Breast epithelium (tissue), 4 donors: ENCODE measurements around the gene MICA. TPM values are rescaled to one million over a fixed set of nuclear protein-coding genes. Genes with fewer than 3 reads are reported as not detected.
"Not testable (repeated sequence)": the region's sequence is repeated elsewhere in the genome, so short reads cannot be mapped to it uniquely, and the experiment has no call there.

Source experiments
- DNase-seq, 2 donors: peaks; one replicate each; pipeline ENCODE4 v3.0.0-alpha.2; 2019; ENCODE audit warnings: low spot score in 2 of 2
- H3K27ac ChIP-seq, 2 donors: fragments of 200-600 bp; sonication (generic) in 1 of 2; one replicate each; pipeline ENCODE4 v1.5.1; 2016 to 2019; ENCODE audit warnings: mild to moderate bottlenecking in 1 of 2
- H3K27me3 ChIP-seq, 2 donors: fragments of 200-600 bp; sonication (generic) in 1 of 2; one replicate each; pipeline versions ENCODE4 v1.5.1 to v1.6.0; 2017 to 2019; ENCODE audit warnings: control low read depth in 1 of 2, mild to moderate bottlenecking in 1 of 2
- H3K36me3 ChIP-seq: fragments of 200-600 bp; one replicate; pipeline ENCODE4 v1.5.1; 2019
- H3K4me1 ChIP-seq, 2 donors: fragments of 200-600 bp; sonication (generic); one replicate each; pipeline ENCODE4 v1.5.1; 2016 to 2019; ENCODE audit warnings: control low read depth in 1 of 2
- H3K4me3 ChIP-seq, 3 donors: fragments of 200-600 bp; sonication (generic); 1 replicate in 2 of 3; 2 replicates in 1 of 3; pipeline ENCODE4 v1.5.1; 2016 to 2019; ENCODE audit warnings: mild to moderate bottlenecking in 3 of 3, moderate library complexity in 2 of 3
- H3K9me3 ChIP-seq, 2 donors: fragments of 200-600 bp; sonication (generic) in 1 of 2; one replicate each; pipeline ENCODE4 v1.5.1; 2016 to 2019; ENCODE audit warnings: control low read depth in 1 of 2
- POLR2A ChIP-seq: fragments of 450-650 bp; IDR thresholded peaks from one replicate; pipeline ENCODE4 v1.6.1; 2016; ENCODE audit warnings: antibody characterized with exemption, mild to moderate bottlenecking, moderate library complexity
- POLR2AphosphoS5 ChIP-seq, 3 donors: sonication (generic); formaldehyde crosslinking; IDR thresholded peaks; one replicate each; pipeline ENCODE4 v1.6.1; 2017; ENCODE audit warnings: antibody characterized with exemption in 3 of 3
- intact Hi-C: fragments of 100-400 bp; cut with DNase I; formaldehyde crosslinking; loops from one replicate; pipeline ENCODE4 v1.15.1; 2023; ENCODE audit warnings: low total_unique reads
- total RNA-seq, 3 donors: library from RNA; depleted of rRNA; stranded (reverse); fragments of >200 nt; gene quantifications; one replicate each; pipeline ENCODE4 v1.1.0, GENCODE V29; 2016
- TF ChIP-seq, protein P1 (sequence below), 3 donors: fragments of 450-650 bp; IDR thresholded peaks; one replicate each; pipeline ENCODE4 v1.5.1; 2016 to 2017; ENCODE audit warnings: antibody characterized with exemption in 3 of 3, mild to moderate bottlenecking in 3 of 3, moderate library complexity in 3 of 3

The MICA gene
- total RNA-seq, 3 donors from 2014 or later: 14.9 to 28.1 (median 23.6) TPM

DNA sequence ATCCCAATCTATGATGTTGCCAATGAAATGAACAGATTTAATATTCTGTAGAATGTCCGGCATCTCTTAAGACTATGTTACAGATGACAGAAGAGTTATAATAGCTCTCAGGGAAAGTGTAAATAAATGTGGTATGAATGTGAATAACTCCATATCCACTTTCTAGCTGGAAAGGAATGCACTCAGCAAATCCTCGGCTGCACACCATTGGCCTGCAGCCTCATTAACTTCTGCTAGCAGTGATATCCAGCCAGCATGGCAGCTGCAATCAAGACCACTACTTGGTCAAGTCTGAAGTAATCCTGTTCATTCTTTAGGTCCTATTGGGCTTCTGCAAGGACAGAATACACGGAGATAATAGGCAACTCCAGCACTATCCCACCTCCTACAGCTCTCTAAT, 17.3 kb upstream of the MICA start:
- no peak for DNase-seq
- intact Hi-C loops: no loop called here
- no peaks in the 10 kb centered on the region for H3K36me3 ChIP-seq
- H3K9me3 ChIP-seq: no peaks in the 10 kb centered on the region
- TF ChIP-seq, protein P1, sequence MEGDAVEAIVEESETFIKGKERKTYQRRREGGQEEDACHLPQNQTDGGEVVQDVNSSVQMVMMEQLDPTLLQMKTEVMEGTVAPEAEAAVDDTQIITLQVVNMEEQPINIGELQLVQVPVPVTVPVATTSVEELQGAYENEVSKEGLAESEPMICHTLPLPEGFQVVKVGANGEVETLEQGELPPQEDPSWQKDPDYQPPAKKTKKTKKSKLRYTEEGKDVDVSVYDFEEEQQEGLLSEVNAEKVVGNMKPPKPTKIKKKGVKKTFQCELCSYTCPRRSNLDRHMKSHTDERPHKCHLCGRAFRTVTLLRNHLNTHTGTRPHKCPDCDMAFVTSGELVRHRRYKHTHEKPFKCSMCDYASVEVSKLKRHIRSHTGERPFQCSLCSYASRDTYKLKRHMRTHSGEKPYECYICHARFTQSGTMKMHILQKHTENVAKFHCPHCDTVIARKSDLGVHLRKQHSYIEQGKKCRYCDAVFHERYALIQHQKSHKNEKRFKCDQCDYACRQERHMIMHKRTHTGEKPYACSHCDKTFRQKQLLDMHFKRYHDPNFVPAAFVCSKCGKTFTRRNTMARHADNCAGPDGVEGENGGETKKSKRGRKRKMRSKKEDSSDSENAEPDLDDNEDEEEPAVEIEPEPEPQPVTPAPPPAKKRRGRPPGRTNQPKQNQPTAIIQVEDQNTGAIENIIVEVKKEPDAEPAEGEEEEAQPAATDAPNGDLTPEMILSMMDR (IDR thresholded peaks at IDR 0.05): no peak
- no peak for TF ChIP-seq POLR2A
- no peak for TF ChIP-seq POLR2AphosphoS5 (IDR thresholded peaks at IDR 0.05)
- H3K27me3 ChIP-seq: no peaks in the 10 kb centered on the region
- no peaks in the 10 kb centered on the region for H3K4me1 ChIP-seq
- H3K27ac ChIP-seq: no peak overlapping the region
- no peak overlapping the region for H3K4me3 ChIP-seq

DNA sequence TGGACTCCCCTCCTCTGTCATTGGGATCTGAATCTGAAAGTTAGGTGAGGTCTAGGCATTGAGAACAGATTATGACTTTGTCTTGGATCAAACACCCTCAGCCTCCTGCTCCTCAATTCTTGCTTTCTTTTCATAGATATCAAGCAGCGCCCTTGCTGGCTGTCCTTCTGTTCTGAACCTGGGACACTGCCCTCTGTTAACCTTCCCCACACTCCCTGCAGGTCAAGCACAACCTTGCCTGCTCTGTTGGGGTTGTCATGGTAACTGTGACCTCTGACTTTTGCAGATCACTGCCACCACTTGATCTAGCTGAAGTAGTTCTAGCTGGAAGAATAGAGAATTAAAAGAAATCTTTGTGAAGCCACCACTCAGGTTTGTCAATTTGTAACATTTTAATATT, 16.4 kb upstream of the MICA start:
- DNase-seq: no peak
- H3K27me3 ChIP-seq: no peaks in the 10 kb centered on the region
- no peak for TF ChIP-seq POLR2AphosphoS5 (IDR thresholded peaks at IDR 0.05)
- TF ChIP-seq, protein P1 (IDR thresholded peaks at IDR 0.05): no peak
- TF ChIP-seq POLR2A: no peak
- H3K4me3 ChIP-seq: no peak overlapping the region
- no peak overlapping the region for H3K27ac ChIP-seq
- H3K36me3 ChIP-seq: no peaks in the 10 kb centered on the region
- H3K9me3 ChIP-seq: no peaks in the 10 kb centered on the region
- intact Hi-C loops: no loop called here
- no peaks in the 10 kb centered on the region for H3K4me1 ChIP-seq

GRCh38 chr6:31388916-31389801, 14.2 kb upstream of the MICA start:
- H3K4me3 ChIP-seq, H3K9me3 ChIP-seq, H3K27ac ChIP-seq, H3K27me3 ChIP-seq, H3K4me1 ChIP-seq, DNase-seq, intact Hi-C loops, H3K36me3 ChIP-seq: not testable (repeated sequence)

DNA sequence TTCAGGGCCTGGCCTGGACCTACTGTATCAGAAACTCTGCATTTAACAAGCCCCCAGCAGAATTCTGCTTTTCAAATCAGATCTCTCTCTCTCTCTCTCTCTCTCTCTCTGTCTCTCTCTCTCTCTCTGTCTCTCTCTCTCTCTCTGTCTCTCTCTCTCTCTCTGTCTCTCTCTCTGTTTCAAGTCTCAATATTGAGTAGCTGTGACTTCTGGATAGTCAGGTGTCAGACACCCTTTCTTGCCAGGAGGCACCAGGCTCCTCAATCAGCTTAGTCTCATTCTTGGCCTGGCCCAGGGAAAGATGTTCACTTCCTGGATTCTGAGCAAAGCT, 13.6 kb upstream of the MICA start:
- H3K27me3 ChIP-seq, H3K4me3 ChIP-seq, H3K9me3 ChIP-seq, H3K4me1 ChIP-seq, H3K36me3 ChIP-seq, intact Hi-C loops, DNase-seq, H3K27ac ChIP-seq: not testable (repeated sequence)

GRCh38 chr6:31393932-31394331, 9.5 kb upstream of the MICA start:
- intact Hi-C loops: no loop called here
- no peaks in the 10 kb centered on the region for H3K36me3 ChIP-seq
- DNase-seq: no peak

DNA sequence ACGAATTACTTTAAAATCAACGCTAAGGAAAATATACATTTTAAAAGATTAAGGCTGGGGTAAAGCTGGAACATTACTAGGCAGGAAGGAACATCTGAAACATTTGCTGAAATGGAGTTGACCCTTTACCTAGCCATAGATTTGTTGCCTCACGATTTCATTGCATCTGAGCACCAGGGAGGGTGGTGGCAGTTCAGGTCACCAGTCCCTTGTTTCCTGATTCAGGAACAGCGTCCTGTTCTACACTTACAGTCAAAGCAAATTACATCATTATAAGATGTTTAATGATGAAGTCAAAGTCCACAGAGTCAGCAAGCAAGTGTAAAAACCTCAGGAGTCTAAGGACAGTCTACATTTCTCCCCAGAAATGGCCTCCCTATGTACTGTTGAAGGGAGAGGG, 9.0 kb upstream of the MICA start:
- H3K36me3 ChIP-seq: no peaks in the 10 kb centered on the region
- no peak overlapping the region for H3K27ac ChIP-seq
- TF ChIP-seq POLR2A (no peak), POLR2AphosphoS5 (IDR thresholded peaks at IDR 0.05) (no peak)
- TF ChIP-seq, protein P1 (IDR thresholded peaks at IDR 0.05): no peak
- intact Hi-C loops: no loop called here
- no peak overlapping the region for H3K4me3 ChIP-seq
- H3K27me3 ChIP-seq: no peaks in the 10 kb centered on the region
- H3K9me3 ChIP-seq: no peaks in the 10 kb centered on the region
- H3K4me1 ChIP-seq: peaks cover 0 to 4% of the 10 kb centered on the region in 2 donors
- no peak for DNase-seq

More at GRCh38 chr6:31393932-31394331, 9.5 kb upstream of the MICA start:
- Histone ChIP-seq H3K27ac (no peak overlapping the region), H3K4me3 (no peak overlapping the region), H3K9me3 (no peaks in the 10 kb centered on the region), H3K4me1 (peaks cover 0 to 4% of the 10 kb centered on the region in 2 donors), H3K27me3 (no peaks in the 10 kb centered on the region)
- TF ChIP-seq POLR2A (no peak), POLR2AphosphoS5 (IDR thresholded peaks at IDR 0.05) (no peak)
- TF ChIP-seq, protein P1 (IDR thresholded peaks at IDR 0.05): no peak
